ENCODE results near the gene PELI2. TPM values are rescaled to one million over a fixed set of nuclear protein-coding genes. Genes with fewer than 3 reads are reported as not detected.

PELI2 gene
- total and polyA plus RNA-seq, 2 experiments from 2014 or later = 8.0 to 24.5 TPM

DNA sequence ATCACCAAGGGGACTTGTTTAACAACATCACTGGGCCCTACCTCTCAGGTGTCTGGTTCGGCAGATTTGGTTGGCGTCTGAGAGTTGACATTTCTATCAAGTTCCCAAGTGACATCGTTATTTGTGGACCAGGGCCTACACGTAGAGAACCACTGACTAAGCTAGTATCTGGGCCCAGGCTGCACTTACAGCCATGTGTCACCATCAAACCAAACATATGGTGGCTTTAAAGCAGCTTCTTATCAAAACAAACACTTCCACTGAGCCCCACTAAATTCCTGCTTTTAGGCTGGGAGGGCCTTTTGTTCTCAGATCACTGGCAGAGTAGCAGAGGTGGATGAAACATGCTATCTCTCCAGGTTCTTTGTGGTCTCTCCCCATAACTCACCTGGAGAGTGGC is 220.5 kb downstream of the PELI2 start:
- no peak overlapping the region for H2AFZ ChIP-seq
- H3K36me3 Mint-ChIP-seq (ENCODE audit: low read depth) = no peaks in the 10 kb centered on the region
- no peaks in the 10 kb centered on the region for H4K20me1 ChIP-seq (replicated peaks; ENCODE audit: insufficient read depth)
- H3K27me3 Mint-ChIP-seq (ENCODE audit: insufficient read depth, low read depth, poor library complexity) = no peaks in the 10 kb centered on the region
- H3K4me3 Mint-ChIP-seq = no peak overlapping the region
- H3K4me2 ChIP-seq = no peak overlapping the region
- H3K4me1 ChIP-seq (ENCODE audit: insufficient read depth) = no peaks in the 10 kb centered on the region
- no peak overlapping the region for H3K4me3 ChIP-seq
- no peaks in the 10 kb centered on the region for H3K36me3 ChIP-seq (ENCODE audit: insufficient read depth)
- no peak for ATAC-seq
- no peaks in the 10 kb centered on the region for H3K9me2 ChIP-seq (ENCODE audit: insufficient read depth)
- no peak for DNase-seq (ENCODE audit: low spot score)
- no peak overlapping the region for H3K27ac Mint-ChIP-seq
- no peak overlapping the region for H3K27ac ChIP-seq (ENCODE audit: low read depth)
- H3F3A ChIP-seq (replicated peaks; ENCODE audit: low read depth) = no peaks in the 10 kb centered on the region
- H3K4me1 Mint-ChIP-seq = no peaks in the 10 kb centered on the region
- TF ChIP-seq ZNF331 (CRISPR knock-in tag; IDR thresholded peaks at IDR 0.05; ENCODE audit: low read depth) (no peak), POLR2AphosphoS5 (IDR thresholded peaks at IDR 0.05; ENCODE audit: low read depth) (no peak), NANOG (IDR thresholded peaks at IDR 0.05; ENCODE audit: borderline replicate concordance) (no peak), EZH2phosphoT487 (IDR thresholded peaks at IDR 0.05; ENCODE audit: unreplicated experiment) (no peak), JUNB (IDR thresholded peaks at IDR 0.05; ENCODE audit: unreplicated experiment) (no peak)
- TF ChIP-seq, protein P1, sequence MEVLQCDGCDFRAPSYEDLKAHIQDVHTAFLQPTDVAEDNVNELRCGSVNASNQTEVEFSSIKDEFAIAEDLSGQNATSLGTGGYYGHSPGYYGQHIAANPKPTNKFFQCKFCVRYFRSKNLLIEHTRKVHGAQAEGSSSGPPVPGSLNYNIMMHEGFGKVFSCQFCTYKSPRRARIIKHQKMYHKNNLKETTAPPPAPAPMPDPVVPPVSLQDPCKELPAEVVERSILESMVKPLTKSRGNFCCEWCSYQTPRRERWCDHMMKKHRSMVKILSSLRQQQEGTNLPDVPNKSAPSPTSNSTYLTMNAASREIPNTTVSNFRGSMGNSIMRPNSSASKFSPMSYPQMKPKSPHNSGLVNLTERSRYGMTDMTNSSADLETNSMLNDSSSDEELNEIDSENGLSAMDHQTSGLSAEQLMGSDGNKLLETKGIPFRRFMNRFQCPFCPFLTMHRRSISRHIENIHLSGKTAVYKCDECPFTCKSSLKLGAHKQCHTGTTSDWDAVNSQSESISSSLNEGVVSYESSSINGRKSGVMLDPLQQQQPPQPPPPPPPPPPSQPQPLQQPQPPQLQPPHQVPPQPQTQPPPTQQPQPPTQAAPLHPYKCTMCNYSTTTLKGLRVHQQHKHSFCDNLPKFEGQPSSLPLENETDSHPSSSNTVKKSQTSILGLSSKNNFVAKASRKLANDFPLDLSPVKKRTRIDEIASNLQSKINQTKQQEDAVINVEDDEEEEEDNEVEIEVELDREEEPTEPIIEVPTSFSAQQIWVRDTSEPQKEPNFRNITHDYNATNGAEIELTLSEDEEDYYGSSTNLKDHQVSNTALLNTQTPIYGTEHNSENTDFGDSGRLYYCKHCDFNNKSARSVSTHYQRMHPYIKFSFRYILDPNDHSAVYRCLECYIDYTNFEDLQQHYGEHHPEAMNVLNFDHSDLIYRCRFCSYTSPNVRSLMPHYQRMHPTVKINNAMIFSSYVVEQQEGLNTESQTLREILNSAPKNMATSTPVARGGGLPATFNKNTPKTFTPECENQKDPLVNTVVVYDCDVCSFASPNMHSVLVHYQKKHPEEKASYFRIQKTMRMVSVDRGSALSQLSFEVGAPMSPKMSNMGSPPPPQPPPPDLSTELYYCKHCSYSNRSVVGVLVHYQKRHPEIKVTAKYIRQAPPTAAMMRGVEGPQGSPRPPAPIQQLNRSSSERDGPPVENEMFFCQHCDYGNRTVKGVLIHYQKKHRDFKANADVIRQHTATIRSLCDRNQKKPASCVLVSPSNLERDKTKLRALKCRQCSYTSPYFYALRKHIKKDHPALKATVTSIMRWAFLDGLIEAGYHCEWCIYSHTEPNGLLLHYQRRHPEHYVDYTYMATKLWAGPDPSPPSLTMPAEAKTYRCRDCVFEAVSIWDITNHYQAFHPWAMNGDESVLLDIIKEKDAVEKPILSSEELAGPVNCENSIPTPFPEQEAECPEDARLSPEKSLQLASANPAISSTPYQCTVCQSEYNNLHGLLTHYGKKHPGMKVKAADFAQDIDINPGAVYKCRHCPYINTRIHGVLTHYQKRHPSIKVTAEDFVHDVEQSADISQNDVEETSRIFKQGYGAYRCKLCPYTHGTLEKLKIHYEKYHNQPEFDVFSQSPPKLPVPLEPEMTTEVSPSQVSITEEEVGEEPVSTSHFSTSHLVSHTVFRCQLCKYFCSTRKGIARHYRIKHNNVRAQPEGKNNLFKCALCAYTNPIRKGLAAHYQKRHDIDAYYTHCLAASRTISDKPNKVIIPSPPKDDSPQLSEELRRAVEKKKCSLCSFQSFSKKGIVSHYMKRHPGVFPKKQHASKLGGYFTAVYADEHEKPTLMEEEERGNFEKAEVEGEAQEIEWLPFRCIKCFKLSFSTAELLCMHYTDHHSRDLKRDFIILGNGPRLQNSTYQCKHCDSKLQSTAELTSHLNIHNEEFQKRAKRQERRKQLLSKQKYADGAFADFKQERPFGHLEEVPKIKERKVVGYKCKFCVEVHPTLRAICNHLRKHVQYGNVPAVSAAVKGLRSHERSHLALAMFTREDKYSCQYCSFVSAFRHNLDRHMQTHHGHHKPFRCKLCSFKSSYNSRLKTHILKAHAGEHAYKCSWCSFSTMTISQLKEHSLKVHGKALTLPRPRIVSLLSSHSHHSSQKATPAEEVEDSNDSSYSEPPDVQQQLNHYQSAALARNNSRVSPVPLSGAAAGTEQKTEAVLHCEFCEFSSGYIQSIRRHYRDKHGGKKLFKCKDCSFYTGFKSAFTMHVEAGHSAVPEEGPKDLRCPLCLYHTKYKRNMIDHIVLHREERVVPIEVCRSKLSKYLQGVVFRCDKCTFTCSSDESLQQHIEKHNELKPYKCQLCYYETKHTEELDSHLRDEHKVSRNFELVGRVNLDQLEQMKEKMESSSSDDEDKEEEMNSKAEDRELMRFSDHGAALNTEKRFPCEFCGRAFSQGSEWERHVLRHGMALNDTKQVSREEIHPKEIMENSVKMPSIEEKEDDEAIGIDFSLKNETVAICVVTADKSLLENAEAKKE (CRISPR knock-in tag; IDR thresholded peaks at IDR 0.05) = no peak
- TF ChIP-seq, protein P2, sequence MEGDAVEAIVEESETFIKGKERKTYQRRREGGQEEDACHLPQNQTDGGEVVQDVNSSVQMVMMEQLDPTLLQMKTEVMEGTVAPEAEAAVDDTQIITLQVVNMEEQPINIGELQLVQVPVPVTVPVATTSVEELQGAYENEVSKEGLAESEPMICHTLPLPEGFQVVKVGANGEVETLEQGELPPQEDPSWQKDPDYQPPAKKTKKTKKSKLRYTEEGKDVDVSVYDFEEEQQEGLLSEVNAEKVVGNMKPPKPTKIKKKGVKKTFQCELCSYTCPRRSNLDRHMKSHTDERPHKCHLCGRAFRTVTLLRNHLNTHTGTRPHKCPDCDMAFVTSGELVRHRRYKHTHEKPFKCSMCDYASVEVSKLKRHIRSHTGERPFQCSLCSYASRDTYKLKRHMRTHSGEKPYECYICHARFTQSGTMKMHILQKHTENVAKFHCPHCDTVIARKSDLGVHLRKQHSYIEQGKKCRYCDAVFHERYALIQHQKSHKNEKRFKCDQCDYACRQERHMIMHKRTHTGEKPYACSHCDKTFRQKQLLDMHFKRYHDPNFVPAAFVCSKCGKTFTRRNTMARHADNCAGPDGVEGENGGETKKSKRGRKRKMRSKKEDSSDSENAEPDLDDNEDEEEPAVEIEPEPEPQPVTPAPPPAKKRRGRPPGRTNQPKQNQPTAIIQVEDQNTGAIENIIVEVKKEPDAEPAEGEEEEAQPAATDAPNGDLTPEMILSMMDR (conservative IDR thresholded peaks at IDR 0.05; ENCODE audit: low read depth in 2 of 2) = no peak
- TF ChIP-seq, protein P3, sequence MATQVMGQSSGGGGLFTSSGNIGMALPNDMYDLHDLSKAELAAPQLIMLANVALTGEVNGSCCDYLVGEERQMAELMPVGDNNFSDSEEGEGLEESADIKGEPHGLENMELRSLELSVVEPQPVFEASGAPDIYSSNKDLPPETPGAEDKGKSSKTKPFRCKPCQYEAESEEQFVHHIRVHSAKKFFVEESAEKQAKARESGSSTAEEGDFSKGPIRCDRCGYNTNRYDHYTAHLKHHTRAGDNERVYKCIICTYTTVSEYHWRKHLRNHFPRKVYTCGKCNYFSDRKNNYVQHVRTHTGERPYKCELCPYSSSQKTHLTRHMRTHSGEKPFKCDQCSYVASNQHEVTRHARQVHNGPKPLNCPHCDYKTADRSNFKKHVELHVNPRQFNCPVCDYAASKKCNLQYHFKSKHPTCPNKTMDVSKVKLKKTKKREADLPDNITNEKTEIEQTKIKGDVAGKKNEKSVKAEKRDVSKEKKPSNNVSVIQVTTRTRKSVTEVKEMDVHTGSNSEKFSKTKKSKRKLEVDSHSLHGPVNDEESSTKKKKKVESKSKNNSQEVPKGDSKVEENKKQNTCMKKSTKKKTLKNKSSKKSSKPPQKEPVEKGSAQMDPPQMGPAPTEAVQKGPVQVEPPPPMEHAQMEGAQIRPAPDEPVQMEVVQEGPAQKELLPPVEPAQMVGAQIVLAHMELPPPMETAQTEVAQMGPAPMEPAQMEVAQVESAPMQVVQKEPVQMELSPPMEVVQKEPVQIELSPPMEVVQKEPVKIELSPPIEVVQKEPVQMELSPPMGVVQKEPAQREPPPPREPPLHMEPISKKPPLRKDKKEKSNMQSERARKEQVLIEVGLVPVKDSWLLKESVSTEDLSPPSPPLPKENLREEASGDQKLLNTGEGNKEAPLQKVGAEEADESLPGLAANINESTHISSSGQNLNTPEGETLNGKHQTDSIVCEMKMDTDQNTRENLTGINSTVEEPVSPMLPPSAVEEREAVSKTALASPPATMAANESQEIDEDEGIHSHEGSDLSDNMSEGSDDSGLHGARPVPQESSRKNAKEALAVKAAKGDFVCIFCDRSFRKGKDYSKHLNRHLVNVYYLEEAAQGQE (IDR thresholded peaks at IDR 0.05; ENCODE audit: unreplicated experiment) = no peak
- H3K79me2 ChIP-seq (replicated peaks; ENCODE audit: insufficient read depth) = no peaks in the 10 kb centered on the region
- H3K27me3 ChIP-seq (ENCODE audit: insufficient read depth) = no peaks in the 10 kb centered on the region
- H3K9me3 Mint-ChIP-seq = no peaks in the 10 kb centered on the region

Data from GM23338 (cell line).